Measurements from ENCODE around the gene MICAL2. TPM values are rescaled to one million over a fixed set of nuclear protein-coding genes. Genes with fewer than 3 reads are reported as not detected.

The MICAL2 gene
- total RNA-seq, 1 donor from 2014 or later, result 406 TPM

DNA sequence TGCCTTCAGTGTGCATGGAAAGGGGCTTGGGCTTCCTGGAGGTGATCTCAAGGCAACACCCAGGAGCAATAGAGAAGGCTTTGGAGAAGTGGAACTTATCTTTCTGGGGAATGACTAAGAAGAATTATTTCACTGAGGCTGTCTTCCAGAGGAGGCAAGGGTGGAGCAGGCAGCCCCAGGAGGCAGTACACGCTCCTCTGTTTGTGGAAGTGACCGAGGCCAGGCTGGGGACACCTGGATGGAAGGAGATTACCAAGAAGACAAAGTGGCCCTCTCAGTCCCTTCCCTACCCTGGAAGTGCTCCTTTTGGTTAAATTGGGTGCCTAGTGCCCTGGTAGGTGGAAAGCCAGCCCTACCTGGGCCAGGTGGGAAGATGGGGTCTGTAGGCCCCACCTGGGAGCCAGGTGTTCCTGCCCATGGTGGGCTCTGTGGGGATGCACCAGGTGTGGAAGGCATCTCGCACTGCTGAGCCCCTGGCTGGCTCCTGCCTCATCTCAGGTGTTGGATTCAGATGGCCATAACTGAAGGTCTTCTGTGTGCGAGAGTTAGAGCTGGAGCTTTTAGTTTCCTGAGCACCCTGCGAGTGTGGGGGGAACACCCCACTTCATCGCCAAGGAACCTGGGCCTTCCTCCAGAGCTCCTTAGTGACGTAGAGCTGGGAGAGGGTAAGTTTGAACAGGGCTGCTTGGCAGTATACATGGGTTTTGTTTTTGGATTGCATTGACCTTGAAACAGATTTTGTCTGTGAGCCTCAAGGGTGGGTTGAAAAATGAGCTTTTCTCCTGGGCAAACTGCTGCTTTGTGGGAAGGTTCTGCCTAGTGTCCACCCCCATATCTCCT, 46.1 kb downstream of the MICAL2 start:
- DNase-seq (ENCODE audit: low read depth, low spot score), result no peak

DNA sequence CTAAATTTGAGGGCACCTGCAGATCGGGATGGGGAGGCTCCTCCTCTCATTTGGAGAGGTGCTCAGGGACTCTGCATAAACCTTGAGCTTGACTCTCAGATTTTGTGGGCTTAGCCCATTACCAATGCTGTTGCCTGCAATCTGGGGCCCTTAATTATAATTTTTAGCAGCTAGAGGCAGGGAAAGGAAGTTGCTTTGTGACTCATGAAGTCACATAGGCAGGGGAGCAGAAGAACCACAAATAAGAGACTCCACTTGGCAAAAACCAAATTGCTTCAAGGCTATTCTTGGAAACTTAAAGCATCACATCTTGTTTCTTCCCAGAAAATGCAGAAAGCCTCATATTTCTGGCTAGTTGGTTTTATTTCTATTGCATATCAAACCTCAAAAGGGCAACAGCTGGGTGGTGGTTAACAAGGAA, 46.9 kb downstream of the MICAL2 start:
- no peak for DNase-seq (ENCODE audit: low read depth, low spot score)

DNA sequence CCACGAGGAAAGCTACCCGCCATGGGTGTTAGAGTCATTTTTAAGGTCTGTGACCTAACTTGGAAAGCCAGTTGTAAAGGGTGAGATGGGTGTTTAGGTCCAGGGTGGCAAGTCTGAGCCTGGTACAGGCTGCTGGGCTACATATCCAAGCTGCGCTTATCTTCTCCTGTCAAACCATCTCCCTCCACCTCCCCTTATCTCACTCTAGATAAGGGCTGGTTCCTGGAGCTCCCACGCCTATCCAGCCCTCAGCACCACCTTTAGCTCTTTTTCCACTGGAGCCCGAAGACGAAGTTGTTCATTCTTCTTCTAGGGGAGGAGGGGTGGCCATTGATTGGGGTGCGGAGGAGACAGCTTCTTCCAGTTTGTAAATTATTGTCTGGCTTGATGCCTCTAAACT, 48.5 kb downstream of the MICAL2 start:
- no peak for DNase-seq (ENCODE audit: low read depth, low spot score)

DNA sequence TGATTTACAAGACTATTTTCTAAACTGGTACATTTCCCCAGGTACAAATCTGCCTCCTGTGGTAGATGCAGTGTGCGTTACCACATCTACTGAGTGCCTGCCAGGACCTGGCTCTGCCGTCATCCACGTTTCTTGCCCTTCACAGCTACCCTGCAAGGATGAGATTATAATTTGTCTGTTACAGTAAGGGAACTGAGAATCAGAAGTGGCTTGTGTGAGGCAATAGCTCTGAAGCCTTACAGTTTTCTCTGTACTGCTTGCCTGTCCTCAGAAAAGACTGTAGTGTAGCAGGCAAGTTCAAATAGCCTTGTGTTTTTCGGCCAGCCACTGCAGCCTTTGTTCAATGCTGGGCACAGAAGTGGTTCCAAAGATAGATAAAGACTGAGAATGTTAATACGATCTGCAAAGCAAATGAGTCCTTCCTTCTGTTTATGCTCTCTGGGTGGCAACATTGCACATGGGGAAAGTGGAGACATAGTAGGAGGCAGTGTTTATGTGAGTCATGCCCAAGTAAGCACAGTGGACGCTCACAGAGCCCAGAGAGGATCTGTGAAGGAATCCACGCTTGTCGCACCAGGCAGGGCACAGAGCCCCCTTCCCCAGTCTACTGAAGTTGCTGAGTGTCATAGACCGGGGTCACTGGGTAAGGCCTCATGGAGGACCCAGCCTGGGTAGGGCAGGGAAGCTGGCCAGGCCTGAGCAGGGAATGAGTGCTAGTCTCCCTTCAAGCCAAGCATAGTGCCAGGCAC, 49.1 kb downstream of the MICAL2 start:
- DNase-seq (ENCODE audit: low read depth, low spot score), result no peak

DNA sequence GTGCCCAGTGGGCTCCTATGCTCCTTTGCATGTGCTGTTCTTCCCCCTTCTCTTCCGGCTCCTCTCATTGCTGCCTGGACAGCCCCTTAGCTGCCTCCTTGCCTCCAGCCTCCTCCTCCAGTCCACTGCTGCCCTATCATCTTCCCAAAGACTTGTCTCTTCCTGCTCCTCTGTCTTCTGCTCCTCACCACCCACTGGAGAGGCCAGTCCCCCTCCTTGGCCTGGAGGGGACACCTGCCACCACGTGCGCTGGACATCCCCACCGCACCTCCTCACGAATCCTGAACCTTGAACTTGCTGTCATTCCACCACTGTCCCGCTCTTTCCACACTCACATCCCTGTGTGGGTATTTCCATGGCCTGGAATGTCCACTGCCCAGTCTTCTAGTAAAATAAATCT, 49.8 kb downstream of the MICAL2 start:
- no peak for DNase-seq (ENCODE audit: low read depth, low spot score)

DNA sequence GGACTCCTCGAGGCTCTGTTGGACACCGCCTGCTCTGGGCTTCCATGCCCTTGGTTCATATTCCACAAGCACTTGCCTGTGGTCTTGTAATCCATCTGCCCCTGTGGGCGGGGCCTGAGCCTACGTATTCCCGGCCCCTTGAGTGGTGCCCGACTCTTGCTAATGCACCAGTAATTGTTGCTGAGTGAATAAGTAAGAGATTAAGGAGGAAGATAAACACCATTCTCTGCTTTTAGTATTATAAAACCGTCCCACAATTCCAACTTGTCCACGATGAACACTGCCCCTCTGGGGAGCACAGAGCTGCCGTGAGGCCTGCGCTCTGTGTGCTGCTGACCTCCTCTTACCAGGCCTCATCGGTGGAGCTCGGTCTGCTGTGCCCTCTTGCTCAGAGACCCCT, 50.3 kb downstream of the MICAL2 start:
- no peak for DNase-seq (ENCODE audit: low read depth, low spot score)

DNA sequence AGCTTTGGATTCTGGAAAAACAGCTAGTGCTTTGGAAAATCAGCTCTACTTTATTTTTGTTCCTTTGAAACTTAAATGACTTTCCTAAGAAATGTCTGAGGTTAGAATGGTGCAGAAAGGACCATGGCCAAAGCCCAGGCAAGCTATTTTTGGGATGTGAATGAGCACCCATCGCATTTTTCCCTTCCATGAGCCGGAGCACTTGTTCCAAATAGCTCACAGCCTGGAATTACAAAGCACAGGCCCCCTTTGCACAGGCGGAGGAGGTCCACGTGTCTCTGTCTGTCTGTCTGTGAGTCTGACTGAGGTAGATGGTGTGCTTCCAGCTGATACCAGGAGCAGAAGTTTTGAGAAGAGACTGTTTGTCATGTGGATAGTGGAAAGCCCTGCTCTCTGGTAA, 50.7 kb downstream of the MICAL2 start:
- no peak for DNase-seq (ENCODE audit: low read depth, low spot score)

DNA sequence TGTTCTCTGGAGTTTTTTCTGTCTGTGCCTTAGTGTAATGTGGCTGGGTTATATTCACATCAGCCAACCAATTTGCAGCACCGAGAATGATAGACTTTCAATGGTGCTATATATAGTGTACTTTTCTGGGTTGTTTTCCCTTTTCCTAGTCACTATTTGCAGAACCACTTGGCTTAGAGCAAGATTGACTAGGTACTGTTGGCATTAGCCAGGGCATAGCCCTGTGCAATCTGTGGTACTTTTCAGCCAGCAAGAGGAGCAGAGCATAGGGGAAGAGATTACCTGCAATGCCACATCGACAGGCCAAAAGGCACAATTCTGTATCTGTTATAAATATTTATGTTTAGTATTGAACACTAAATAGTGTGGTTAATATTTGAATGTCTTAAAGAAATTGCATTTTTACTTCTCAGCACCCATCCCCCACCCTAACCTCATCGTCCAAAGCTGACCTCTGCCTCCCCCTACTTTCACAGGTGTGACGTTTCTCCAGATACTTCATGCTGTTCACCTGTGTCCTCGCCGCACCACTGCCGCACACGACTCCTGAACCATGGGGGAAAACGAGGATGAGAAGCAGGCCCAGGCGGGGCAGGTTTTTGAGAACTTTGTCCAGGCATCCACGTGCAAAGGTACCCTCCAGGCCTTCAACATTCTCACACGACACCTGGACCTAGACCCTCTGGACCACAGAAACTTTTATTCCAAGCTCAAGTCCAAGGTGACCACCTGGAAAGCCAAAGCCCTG, 51.4 kb downstream of the MICAL2 start:
- no peak for DNase-seq (ENCODE audit: low read depth, low spot score)

DNA sequence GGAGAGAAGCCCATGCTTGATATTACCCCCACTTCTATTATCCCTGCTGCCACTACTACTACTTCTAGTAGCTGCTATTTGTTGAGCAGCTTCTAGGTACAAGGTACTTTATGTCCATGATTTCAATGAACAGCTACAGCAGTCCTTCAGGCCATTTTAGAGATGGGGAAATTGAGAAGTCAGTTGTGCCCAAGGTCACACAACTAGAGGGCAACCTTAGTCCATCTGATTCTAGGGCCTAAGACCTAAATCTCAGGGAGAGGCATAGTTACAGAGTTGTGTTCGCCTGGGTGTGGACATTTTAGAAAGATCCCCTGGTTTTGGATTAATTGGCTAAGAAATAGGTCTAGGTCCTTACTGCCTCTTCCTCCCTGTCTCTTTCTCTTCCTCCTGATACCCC, 52.3 kb downstream of the MICAL2 start:
- no peak for DNase-seq (ENCODE audit: low read depth, low spot score)

DNA sequence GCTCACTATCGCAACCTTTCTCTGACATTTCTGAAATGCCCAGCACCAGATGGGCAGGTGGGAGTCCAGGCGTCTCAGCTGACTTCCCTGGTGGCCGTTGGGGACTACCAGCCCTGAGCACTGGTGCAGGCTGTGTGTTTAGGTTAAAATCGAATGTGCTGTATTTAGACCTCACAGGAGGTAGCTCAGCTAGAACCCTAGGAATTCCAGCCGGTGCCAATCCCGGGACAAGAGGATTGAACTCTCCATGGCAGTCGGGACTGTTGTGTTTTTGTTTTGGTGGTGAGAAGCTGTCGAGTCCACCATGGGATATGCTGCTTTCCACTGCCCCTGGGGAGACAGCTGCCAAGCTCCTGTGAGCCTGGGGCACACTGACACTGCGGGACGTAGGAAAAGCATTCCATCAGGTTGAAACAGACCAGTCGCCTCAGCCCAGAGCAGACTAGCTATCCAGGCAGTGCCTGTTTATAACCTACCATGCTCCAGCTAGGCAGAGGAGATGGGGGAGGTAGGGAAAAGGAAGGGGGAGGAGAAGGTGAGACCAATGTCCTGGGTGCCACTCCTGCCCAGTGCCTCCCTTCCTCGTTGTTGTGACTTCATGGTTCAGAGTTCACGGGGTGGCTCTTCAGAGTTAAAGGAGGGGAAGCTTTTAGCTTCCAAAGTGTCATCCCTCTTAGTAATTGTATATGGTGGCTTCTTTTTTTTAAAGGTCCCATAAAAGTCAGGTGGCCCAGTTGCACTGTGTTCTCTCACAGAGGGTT, 53.0 kb downstream of the MICAL2 start:
- DNase-seq (ENCODE audit: low read depth, low spot score), result no peak

DNA sequence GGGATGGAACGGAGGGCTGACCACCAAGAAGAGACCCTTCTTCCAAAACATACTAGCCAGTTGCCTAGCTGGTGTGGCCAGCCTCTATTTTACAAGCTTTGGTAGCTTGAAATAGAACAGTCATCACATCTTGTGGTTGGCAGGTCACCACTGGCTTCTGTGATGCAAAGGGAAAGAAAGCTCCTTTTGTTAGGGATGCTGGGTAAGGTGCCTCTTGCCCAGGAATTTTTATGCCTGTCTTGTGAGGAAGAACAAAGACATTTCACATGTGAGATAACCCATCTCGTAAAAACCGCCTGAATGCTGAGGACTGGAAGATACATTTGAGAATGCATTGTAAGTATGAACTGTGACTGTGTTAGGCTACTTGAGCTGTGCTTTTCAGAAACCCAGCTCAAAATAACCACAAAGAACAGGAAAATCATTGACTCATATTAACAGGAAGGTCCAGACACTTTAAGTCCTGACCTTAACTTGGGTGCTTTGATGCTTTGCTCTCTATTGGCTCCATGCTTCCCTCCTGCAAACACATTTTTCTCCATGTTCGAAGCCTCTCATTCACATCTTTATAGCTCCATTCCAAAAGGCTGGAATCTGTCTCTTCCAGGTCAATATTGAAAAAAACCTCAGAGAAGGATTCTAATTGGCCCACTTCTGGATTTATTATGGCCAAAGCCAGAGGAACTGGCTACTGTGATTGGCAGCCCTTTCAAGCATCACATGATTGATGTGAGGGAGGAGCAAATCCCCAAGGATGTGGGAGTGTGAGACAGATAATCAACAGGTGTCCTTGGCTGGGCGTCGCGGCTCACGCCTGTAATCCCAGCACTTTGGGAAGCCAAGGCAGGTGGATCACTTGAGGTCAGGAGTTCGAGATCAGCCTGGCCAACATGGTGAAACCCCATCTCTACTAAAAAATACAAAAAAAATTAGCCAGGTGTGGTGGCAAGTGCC, 53.9 kb downstream of the MICAL2 start:
- DNase-seq (ENCODE audit: low read depth, low spot score), result no peak

DNA sequence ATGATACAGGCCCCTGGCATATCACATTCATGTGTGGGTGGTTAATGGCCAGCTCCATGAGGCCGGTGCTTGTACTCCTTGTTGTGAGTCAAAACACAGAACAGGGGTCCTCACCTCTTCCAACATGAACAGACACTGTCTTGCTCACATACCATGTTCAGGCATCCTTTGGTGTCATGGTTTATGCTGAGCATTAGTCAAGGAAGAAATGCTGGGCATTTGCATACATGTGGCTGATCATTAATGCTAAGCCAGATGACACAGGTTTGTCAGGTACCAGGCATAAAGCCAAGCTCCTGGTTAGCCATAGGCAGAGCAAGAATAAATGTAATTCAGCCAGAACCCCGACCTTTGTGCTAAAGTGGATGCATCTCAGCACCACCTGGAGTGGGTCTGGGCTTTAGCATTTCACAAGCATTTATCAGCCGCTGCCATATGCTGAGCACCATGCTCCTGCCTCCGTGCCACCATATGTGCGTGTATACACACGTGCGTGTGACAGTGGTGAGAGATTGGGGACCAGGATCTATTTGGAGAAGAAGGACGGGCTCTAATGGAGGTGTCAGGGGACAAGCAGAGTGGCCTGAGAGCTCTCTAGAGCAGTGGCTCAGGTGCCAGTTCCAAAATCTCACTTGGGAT, 55.0 kb downstream of the MICAL2 start:
- no peak for DNase-seq (ENCODE audit: low read depth, low spot score)

DNA sequence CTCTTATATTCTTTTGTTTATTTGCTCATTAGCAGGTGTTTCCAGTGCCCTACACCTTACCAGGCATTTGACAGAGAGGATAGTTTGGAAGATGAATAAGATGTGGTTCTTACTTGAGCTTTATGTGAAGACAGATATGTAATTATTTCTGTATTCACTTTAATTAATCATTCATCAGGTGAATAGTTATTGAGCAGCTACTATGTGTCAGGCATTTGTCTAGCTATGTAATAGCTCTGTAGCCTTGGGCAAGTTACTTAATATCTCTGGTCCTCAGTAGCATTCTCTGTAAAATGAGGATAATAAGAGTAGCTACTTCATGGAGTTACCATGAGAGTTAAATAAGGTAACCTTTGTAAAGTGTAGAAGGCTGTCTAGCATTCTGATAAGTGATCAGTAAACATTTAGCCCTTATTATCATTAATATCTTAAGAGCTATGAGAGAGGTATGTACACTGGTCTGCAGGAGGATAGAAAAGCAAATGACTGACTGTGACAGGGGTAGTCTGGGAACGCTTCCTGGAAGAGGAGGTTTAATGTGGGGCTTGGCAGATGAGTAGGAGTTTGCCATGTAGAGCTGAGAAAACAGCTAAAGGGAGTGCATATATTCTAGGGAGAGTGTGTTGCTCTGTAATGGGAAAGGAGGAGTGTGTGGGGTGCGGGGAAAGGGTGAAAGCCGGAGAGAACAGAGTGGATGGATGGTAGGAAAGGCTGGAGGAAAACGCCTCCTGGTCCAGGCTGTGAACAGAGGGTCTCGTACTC, 56.1 kb downstream of the MICAL2 start:
- DNase-seq (ENCODE audit: low read depth, low spot score), result no peak

DNA sequence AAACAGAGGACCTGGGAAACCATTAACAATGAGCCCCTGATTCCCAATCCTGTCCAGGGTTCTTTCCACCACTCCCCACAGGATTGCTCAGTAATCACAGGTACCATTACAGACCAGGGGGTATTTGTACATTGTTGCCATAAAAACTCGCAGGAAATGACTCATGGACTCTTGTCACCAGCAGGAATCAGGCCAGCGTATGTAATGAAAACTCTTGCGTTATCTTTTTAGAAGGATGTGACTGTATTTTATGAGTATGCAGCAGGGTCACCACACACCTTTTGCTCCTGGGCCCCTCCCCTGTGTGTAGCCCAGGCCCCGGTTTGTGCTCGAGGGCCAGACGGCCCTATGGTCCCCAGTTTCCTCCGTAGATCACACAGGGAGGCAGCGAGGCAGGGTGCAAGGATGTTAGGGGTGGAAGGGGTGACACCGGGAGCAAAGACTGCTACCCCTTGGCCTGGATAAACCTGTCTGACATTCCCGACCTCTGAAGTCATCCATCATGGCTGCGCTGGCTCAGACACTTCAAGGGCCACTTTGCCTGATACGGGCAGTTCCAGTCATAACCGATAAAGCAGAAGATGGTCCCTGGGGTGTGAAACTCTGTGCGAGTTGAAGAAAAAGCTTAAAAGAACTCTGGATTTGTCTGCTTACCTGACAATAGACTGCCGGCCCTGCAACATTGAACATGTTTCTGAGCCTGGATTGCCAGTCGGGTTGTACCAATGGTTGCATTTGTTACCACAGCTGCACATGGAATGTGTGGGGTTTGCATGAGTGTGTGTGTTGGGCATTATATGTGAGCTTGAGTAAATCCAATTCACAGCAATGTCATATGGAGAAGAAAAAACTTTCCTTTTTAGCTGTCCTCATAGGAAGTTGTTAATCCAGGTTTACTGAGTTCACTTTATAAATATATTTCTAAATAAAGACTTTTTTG, 56.9 kb downstream of the MICAL2 start:
- DNase-seq (ENCODE audit: low read depth, low spot score), result peak; percentile 89

DNA sequence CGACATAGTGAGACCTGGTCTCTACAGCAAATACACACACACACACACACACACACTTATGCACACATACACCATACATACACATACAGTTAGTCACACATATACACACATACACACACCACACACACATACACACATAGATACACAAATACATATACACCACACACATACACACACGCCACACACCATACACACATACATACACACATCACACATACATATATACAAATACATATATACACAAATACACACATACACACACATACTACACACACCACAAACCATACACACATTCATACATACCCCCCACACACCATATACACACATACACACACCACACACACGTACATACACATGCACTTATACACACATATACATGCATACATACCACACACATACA, 57.7 kb downstream of the MICAL2 start:
- no peak for DNase-seq (ENCODE audit: low read depth, low spot score)

DNA sequence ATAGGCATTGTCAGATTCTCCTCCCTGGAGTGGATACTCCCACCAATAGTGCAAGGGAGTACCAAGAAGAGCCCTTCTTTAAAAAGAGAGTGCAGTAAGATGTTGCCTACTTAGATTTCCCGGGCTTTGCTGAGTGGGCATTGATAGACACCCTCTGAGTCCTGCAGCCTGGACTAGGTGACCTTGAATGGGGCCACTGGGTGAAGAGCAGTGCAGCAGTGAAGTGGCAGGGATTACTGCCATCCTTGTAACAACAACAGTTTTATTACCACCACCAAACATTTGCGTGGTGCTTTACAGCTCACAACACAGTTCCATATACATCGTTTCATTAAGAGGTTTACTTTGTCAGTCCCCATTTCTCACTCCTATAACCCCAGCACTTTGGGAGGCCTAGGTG, 59.4 kb downstream of the MICAL2 start:
- DNase-seq (ENCODE audit: low read depth, low spot score), result no peak

DNA sequence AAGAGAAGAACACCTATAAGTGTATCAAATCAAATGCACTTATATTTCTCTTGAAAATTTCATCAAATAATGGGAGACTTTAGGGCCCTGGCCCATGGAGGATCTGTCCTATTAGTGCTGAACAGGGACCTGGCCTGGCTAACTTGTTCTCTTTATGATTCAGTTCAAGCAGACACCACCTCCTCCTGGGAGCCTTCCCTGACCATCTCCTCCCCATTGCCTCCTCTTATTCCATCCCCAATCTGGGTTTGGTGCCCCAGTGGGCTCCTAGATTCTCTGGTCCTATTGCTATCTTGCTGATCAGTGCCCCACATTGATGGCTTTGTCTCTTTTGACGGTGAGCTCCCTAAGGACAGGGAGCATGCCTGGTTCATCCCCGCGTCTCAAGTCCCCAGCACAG, 60.1 kb downstream of the MICAL2 start:
- DNase-seq (ENCODE audit: low read depth, low spot score), result no peak

DNA sequence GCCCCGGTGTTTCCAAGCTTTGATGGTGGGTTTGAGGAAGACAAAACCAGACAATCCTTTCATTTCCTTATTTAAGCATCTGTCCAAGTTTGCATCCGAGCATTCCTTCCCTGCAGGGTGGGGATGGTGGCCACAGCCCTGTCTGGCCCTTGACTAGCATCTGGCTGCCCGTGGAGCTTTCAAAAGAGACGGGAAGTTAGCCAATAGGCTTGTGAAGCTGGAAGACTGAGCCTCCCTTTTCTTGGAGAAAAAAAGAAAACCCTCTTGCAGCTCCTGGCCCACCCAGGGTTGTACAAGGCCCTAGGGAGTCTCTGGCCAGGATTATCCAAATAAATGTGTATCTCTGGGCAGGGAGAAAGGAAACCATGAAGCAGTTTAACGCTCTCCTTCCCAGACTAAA, 60.6 kb downstream of the MICAL2 start:
- no peak for DNase-seq (ENCODE audit: low read depth, low spot score)
